Lung (tissue), 12 donors: ENCODE measurements around the gene IARS2. TPM values are rescaled to one million over a fixed set of nuclear protein-coding genes. Genes with fewer than 3 reads are reported as not detected.

Experiments used
- ATAC-seq: fragments of 200-7000 bp; cut with Tn5 transposase; one replicate; pipeline ENCODE4 v1.9.1; 2020; ENCODE audit warnings: moderate number of reproducible peaks; ENCODE audit not compliant: insufficient read depth, low FRiP score
- DNase-seq, 3 donors: peaks; one replicate each; pipeline ENCODE4 v3.0.0-alpha.2; 2013 to 2017
- H3K27ac ChIP-seq, 2 donors: one replicate each; pipeline ENCODE4 v1.5.1; 2013; ENCODE audit warnings: mild to moderate bottlenecking in 2 of 2, moderate library complexity in 2 of 2, control low read depth in 1 of 2, inconsistent platforms in 1 of 2, low read depth in 1 of 2, low read length in 1 of 2
- H3K27me3 ChIP-seq, 3 donors: one replicate each; pipeline ENCODE4 v1.5.1; 2013; ENCODE audit warnings: low read length in 2 of 3; ENCODE audit not compliant: control insufficient read depth in 3 of 3, insufficient read depth in 3 of 3
- H3K36me3 ChIP-seq, 4 donors: one replicate each; pipeline ENCODE4 v1.5.1; 2013; ENCODE audit warnings: low read length in 4 of 4, mild to moderate bottlenecking in 1 of 4, moderate library complexity in 1 of 4; ENCODE audit not compliant: control insufficient read depth in 4 of 4, insufficient read depth in 4 of 4
- H3K4me1 ChIP-seq, 5 donors: one replicate each; pipeline ENCODE4 v1.5.1; 2013; ENCODE audit warnings: low read length in 5 of 5, mild to moderate bottlenecking in 2 of 5, moderate library complexity in 1 of 5; ENCODE audit not compliant: control insufficient read depth in 5 of 5, insufficient read depth in 5 of 5
- H3K4me3 ChIP-seq: one replicate; pipeline ENCODE4 v1.5.1; 2013; ENCODE audit warnings: mild to moderate bottlenecking, control low read depth, moderate library complexity
- H3K9ac ChIP-seq, 2 donors: one replicate each; pipeline ENCODE4 v1.5.1; 2013; ENCODE audit warnings: low read length in 2 of 2, control low read depth in 1 of 2; ENCODE audit not compliant: insufficient read depth in 1 of 2
- H3K9me3 ChIP-seq, 4 donors: one replicate each; pipeline ENCODE4 v1.5.1; 2013; ENCODE audit warnings: low read length in 3 of 4, mild to moderate bottlenecking in 1 of 4, moderate library complexity in 1 of 4; ENCODE audit not compliant: control insufficient read depth in 4 of 4, insufficient read depth in 3 of 4
- CTCF ChIP-seq: IDR thresholded peaks from 2 replicates; pipeline ENCODE4 v1.5.1; 2012; ENCODE audit warnings: mild to moderate bottlenecking; ENCODE audit errors: control extremely low read depth, extremely low read depth
- WGBS, 2 donors: extraction: QIAGEN DNeasy Blood & Tissue Kit; methylation state at CpG; one replicate each; pipeline ENCODE4 v1.1.7; 2013; 5-methylcytosine and 5-hydroxymethylcytosine counted together
- polyA plus RNA-seq, 2 donors: library from polyadenylated mRNA; stranded (reverse); fragments of 200-250 nt; gene quantifications; one replicate each; pipeline ENCODE4 v1.2.1, GENCODE V29; 2013
- total RNA-seq, 2 donors: library from RNA; depleted of rRNA in 1 of 2; stranded (reverse); fragments of >200 nt in 1 of 2; gene quantifications; one replicate each; pipeline ENCODE4 v1.2.1, GENCODE V29; 2014 to 2021
- donor health status: control.
- donor health status: control.
- donor health status: Bipolar disorder and iron deficiency.
- donor health status: healthy.
- donor health status: DM: yes; HTN: yes; CAD: no.

IARS2 gene
- total and polyA plus RNA-seq, 4 donors, result 20.5 to 75.7 (median 48.2) TPM

- DNase-seq (no peak), ATAC-seq (no peak)
- peaks cover 0 to 2% (median 0%) of the 10 kb centered on the region in 4 donors for H3K9me3 ChIP-seq
- H3K9ac ChIP-seq, result no peak overlapping the region
- peaks cover 6 to 25% (median 12%) of the 10 kb centered on the region in 4 donors for H3K36me3 ChIP-seq
- H3K27ac ChIP-seq, result no peak overlapping the region
- H3K4me3 ChIP-seq, result no peak overlapping the region
- 69 to 89% methylated on average over 1 of the region's 1 CpG for WGBS, 2 donors
- H3K27me3 ChIP-seq, result no peaks in the 10 kb centered on the region
- no peak for TF ChIP-seq CTCF
- no peaks in the 10 kb centered on the region for H3K4me1 ChIP-seq
Measured at GRCh38 chr1:220182111-220182510, 88.2 kb downstream of the IARS2 start.

- no peak for TF ChIP-seq CTCF
- H3K9me3 ChIP-seq, result peaks cover 0 to 2% (median 0%) of the 10 kb centered on the region in 4 donors
- no peaks in the 10 kb centered on the region for H3K4me1 ChIP-seq
- H3K27me3 ChIP-seq, result no peaks in the 10 kb centered on the region
- H3K36me3 ChIP-seq, result peaks cover 8 to 27% (median 14%) of the 10 kb centered on the region in 4 donors
- WGBS, 2 donors, result 82 to 93% methylated on average over 2 of the region's 2 CpGs
- no peak overlapping the region for H3K9ac ChIP-seq
- ATAC-seq (no peak), DNase-seq (no peak)
- no peak overlapping the region for H3K27ac ChIP-seq
- no peak overlapping the region for H3K4me3 ChIP-seq
Measured at GRCh38 chr1:220182656-220183055, 88.7 kb downstream of the IARS2 start.

GRCh38 chr1:220184506-220184905 is 90.6 kb downstream of the IARS2 start:
- Histone ChIP-seq H3K36me3 (peaks cover 10 to 30% (median 17%) of the 10 kb centered on the region in 4 donors), H3K4me1 (no peaks in the 10 kb centered on the region), H3K4me3 (no peak overlapping the region), H3K27me3 (no peaks in the 10 kb centered on the region), H3K9ac (no peak overlapping the region), H3K9me3 (no peaks in the 10 kb centered on the region), H3K27ac (no peak overlapping the region)
- ATAC-seq (no peak), DNase-seq (no peak)
- WGBS, 2 donors, result 82 to 84% methylated on average over 1 of the region's 1 CpG
- TF ChIP-seq CTCF, result no peak

- Histone ChIP-seq H3K27ac (no peak overlapping the region), H3K9me3 (no peaks in the 10 kb centered on the region), H3K9ac (no peak overlapping the region), H3K36me3 (peaks cover 10 to 30% (median 19%) of the 10 kb centered on the region in 4 donors), H3K27me3 (no peaks in the 10 kb centered on the region), H3K4me1 (no peaks in the 10 kb centered on the region), H3K4me3 (no peak overlapping the region)
- ATAC-seq (no peak), DNase-seq (no peak)
- WGBS, 2 donors, result 91% methylated on average over 2 of the region's 2 CpGs
- no peak for TF ChIP-seq CTCF
Measured at GRCh38 chr1:220186752-220187151, 92.8 kb downstream of the IARS2 start.
